Activated B cell treated with CpG ODN at 0.5 μM for 24 hours (primary cell): ENCODE results near the gene MDP1. TPM values are rescaled to one million over a fixed set of nuclear protein-coding genes. Genes with fewer than 3 reads are reported as not detected.

Source experiments
- ATAC-seq: fragments of 200-7000 bp; cut with Tn5 transposase; one replicate; pipeline ENCODE4 v1.10.0; 2021; ENCODE audit warnings: low read depth, mild to moderate bottlenecking, moderate library complexity
- CTCF ChIA-PET: fragments of 350-600 bp; sonication (Branson Sonifier 250); formaldehyde crosslinking; loops from one replicate; lab custom pipeline; 2021; ENCODE audit warnings: antibody characterized with exemption; lab: Charles Lee
- POLR2A ChIA-PET: fragments of 350-600 bp; sonication (Branson Sonifier 250); formaldehyde crosslinking; loops from one replicate; lab custom pipeline; 2021; ENCODE audit warnings: antibody characterized with exemption; lab: Charles Lee
- DNase-seq: peaks from one replicate; pipeline ENCODE4 v3.0.0; 2022
- H3K27ac Mint-ChIP-seq: one replicate; pipeline ENCODE4 v1.8.0; 2020; ENCODE audit warnings: mixed read lengths
- H3K27me3 Mint-ChIP-seq: one replicate; pipeline ENCODE4 v1.8.0; 2021; ENCODE audit warnings: mixed read lengths
- H3K36me3 Mint-ChIP-seq: one replicate; pipeline ENCODE4 v1.8.0; 2021; ENCODE audit warnings: low read depth, mixed read lengths
- H3K4me1 Mint-ChIP-seq: one replicate; pipeline ENCODE4 v1.8.0; 2021; ENCODE audit warnings: mixed read lengths
- H3K4me3 Mint-ChIP-seq: one replicate; pipeline ENCODE4 v1.8.0; 2020; ENCODE audit warnings: mild to moderate bottlenecking, mixed read lengths
- H3K9me3 Mint-ChIP-seq: one replicate; pipeline ENCODE4 v1.8.0; 2020; ENCODE audit warnings: mixed read lengths
- CTCF ChIP-seq: fragments of 200-600 bp; IDR thresholded peaks from one replicate; pipeline ENCODE4 v1.8.0; 2022; ENCODE audit warnings: antibody characterized with exemption, mild to moderate bottlenecking
- intact Hi-C: fragments of 100-400 bp; cut with micrococcal nuclease; formaldehyde crosslinking; loops from one replicate; pipeline ENCODE4 v1.15.1; 2024
- total RNA-seq: library from RNA; stranded (reverse); gene quantifications from 2 replicates; pipeline ENCODE4 v1.2.3, GENCODE V29; 2022

The MDP1 gene
- total RNA-seq, 1 donor from 2014 or later = 16.3 TPM

DNA sequence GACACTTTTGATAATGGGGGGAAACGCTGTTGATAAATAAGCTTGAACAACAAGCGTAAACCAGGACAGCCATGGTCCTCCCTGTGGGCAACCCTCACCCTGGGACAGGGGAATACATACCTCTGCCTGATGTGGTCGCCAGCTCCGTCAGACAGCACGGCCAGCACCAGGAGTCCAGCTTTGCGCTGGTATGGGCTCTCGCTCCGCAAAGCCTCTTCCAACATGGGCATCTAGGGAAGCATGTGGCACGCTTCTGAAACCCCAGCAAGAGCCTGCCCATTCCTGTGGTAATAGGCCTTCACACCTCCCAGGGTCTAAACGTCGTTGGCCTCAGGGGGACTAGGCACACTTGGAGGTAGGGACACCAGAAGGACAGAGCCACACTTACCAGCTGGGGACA, 30.1 kb downstream of the MDP1 start:
- ChIA-PET POLR2A (interaction anchor here (0.6 to 3.7 kb wide), 4 partner anchors 15 to 50 kb away, joined by 3 to 44 read pairs (median 4); partner anchors contain the start of genes CHMP4A, IRF9, MDP1 and PSME1), CTCF (no interaction called here)
- peaks cover 71% of the 10 kb centered on the region for H3K36me3 Mint-ChIP-seq
- no peaks in the 10 kb centered on the region for H3K27me3 Mint-ChIP-seq
- no peaks in the 10 kb centered on the region for H3K9me3 Mint-ChIP-seq
- H3K27ac Mint-ChIP-seq = no peak overlapping the region
- no peak for DNase-seq
- peaks cover 23% of the 10 kb centered on the region for H3K4me1 Mint-ChIP-seq
- no peak for ATAC-seq
- no peak overlapping the region for H3K4me3 Mint-ChIP-seq
- TF ChIP-seq CTCF = no peak
- intact Hi-C loops = no loop called here

- POLR2A ChIA-PET = interaction anchor here (0.6 to 1.4 kb wide), 4 partner anchors 14 to 49 kb away, joined by 3 to 5 read pairs (median 4); partner anchors contain the start of genes IRF9 and PSME1
- intact Hi-C loops = no loop called here
Measured at GRCh38 chr14:24185026-24185425, 30.8 kb downstream of the MDP1 start.

GRCh38 chr14:24184104-24184970, 31.5 kb downstream of the MDP1 start:
- ChIA-PET CTCF (no interaction called here), POLR2A (interaction anchor here (0.9 to 1.4 kb wide), 3 partner anchors 13 to 38 kb away, joined by 4 to 5 read pairs (median 4); partner anchors contain the start of gene IRF9)
- Mint-ChIP-seq H3K4me1 (peaks cover 27% of the 10 kb centered on the region), H3K27ac (no peak overlapping the region), H3K27me3 (no peaks in the 10 kb centered on the region), H3K4me3 (no peak overlapping the region), H3K36me3 (peaks cover 77% of the 10 kb centered on the region), H3K9me3 (no peaks in the 10 kb centered on the region)
- intact Hi-C loops = no loop called here
- DNase-seq (no peak), ATAC-seq (no peak)
- TF ChIP-seq CTCF = no peak

More at GRCh38 chr14:24185026-24185425, 30.8 kb downstream of the MDP1 start:
- peaks cover 25% of the 10 kb centered on the region for H3K4me1 Mint-ChIP-seq
- H3K27me3 Mint-ChIP-seq = no peaks in the 10 kb centered on the region
- H3K27ac Mint-ChIP-seq = no peak overlapping the region
- no peak for DNase-seq
- no peaks in the 10 kb centered on the region for H3K9me3 Mint-ChIP-seq
- no peak for TF ChIP-seq CTCF
- no peak for ATAC-seq
- H3K36me3 Mint-ChIP-seq = peaks cover 73% of the 10 kb centered on the region
- CTCF ChIA-PET = no interaction called here
- no peak overlapping the region for H3K4me3 Mint-ChIP-seq

DNA sequence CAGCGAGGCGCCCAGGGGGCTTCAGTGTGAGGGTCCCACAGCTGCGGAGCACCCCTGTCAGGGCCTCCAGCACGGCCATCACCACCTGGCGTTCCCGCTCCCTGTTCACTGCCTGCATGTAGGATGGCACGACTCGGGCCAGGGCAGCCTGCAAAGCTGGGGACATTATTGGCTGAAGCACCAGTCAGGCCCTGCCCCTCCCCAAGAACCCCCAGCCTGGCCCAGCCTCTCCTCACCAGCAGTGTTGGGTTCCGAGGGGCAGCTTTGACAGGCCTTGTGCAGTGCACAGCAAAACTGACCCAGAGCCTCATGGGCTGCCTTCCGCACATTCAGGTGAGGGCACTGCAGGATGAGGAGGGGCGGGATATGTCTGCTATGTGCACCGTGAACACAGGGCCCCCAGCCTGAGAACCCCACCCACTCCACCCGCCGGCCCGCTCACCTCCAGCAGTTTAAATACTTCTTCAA, 32.8 kb downstream of the MDP1 start:
- Mint-ChIP-seq H3K27me3 (no peaks in the 10 kb centered on the region), H3K4me3 (no peak overlapping the region), H3K36me3 (peaks cover 82% of the 10 kb centered on the region), H3K9me3 (no peaks in the 10 kb centered on the region), H3K27ac (no peak overlapping the region), H3K4me1 (peaks cover 18% of the 10 kb centered on the region)
- ChIA-PET POLR2A (interaction anchor here (1.2 to 1.6 kb wide), 2 partner anchors 11 to 22 kb away, joined by 3 to 5 read pairs; partner anchors contain the start of genes IRF9 and REC8), CTCF (no interaction called here)
- intact Hi-C loops = no loop called here
- DNase-seq (no peak), ATAC-seq (no peak)
- TF ChIP-seq CTCF = no peak
